GM19324 (cell line): ENCODE measurements around the gene FAM163B.

ENCODE experiments used
- ATAC-seq: cut with Tn5 transposase; IDR thresholded peaks from one replicate; pipeline ENCODE4 v1.9.1; 2021; ENCODE audit warnings: mild to moderate bottlenecking, moderate library complexity; ENCODE audit not compliant: unreplicated experiment, low FRiP score

Gene FAM163B

DNA sequence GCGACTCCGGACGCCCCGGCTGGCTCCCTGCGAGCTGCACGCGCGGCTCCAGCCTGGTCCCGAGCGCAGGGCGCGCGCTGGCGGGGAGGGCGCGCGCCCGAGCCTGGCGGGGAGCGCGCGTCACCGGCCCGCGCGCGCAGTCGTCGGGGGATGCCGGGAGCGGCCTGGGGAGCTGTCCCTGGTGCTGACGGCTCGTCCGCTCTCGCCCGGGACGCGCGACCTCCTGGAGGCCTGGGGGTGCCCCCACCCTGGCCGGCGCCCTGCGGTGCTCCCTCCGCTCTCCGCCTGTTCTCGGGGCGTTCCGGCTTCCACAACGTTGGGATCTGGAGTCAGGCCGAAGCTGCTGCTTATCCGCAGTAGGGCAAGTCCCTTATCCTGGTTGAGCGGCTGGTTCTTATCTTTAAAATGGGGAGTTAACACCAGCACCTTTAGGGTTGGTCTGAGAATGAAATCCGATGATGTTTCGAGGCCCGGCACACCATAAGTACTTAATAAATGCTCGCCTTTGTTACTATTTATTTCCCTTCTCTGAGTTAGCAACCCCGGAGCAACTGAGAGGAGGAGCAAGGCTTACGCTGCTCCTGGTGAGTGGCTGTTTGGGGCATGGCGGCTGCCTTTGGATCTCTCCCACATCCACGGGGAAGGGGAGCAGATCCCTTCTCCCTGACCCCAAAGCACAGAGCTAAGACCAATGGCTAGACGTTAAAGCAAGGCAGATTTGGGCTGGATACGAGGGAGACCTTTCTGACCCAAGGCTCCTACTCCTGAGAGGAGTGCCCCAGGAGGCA lies at the start of gene FAM163B:
Gene FAM163B (minus strand): TSS at position 79 of the 788 bp plus-strand sequence. CDS start 29,166 bp downstream, outside the sequence.
- no peak for ATAC-seq

- no peak for ATAC-seq
Observed at GRCh38 chr9:133657120-133657661, 48.0 kb upstream of the FAM163B start.

DNA sequence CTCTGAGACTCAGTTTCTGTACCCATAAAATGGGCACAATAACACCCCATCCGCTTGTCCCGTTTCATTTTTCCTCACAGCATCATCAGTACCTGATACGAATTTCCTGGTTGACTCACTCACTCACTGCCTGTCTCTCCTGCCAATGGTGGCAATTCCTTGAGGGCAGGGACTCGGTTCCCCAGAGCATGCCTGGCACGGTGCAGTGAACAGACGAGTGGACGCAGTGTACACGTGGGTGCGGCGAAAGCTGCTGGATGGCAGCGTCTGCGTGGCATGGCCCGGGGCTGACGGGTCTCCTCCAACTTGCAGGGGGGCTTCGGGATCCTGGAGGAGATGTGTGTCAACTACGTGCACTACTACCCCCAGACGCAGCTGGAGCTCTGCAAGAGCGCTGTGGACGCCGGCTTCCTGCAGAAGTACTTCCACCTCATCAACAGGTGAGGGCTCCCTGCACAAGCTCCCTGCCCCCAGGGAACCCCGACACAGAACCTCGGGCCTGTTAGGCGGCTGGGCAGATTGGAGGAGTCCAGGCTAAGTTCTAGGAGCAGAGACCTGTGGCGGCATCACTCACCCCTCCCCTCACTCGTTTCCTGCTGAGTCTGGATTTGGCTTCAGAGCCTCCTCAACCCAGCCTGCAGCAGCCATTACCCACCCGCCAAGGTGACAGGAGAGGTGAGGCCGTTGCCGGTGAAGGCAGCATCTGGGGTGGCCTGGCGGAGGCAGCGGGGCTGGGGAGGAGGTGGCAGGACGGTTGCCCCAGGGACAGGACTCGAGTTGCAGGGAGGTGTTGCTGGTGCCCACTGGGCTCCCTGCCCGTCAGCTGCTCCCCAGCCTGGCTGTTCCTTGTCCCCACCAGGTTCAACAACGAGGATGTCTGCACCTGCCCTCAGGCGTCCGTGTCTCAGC lies 47.3 kb upstream of the FAM163B start:
- no peak for ATAC-seq

DNA sequence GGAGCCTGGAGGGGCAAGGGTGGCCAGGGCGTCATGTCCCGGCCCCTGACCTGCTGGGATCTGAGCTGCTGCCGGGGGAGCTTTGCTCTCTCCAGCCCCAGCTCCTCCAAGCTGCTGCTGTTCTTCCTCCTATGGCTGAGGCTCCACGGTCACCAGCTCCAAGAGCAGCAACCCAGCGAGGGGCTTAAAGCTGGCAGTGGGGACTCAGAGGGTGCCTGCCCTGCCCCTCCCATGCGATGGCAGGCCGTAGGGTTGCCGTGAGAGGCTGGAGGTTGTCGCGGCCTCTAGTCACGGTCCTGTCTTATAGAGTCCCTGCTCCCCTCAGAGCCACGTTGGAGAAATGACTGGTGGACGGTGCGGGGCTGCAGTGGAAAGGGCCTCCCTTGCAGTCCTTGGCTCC lies 46.5 kb upstream of the FAM163B start:
- ATAC-seq: no peak

- no peak for ATAC-seq
Observed at GRCh38 chr9:133654736-133655657, 45.8 kb upstream of the FAM163B start.

DNA sequence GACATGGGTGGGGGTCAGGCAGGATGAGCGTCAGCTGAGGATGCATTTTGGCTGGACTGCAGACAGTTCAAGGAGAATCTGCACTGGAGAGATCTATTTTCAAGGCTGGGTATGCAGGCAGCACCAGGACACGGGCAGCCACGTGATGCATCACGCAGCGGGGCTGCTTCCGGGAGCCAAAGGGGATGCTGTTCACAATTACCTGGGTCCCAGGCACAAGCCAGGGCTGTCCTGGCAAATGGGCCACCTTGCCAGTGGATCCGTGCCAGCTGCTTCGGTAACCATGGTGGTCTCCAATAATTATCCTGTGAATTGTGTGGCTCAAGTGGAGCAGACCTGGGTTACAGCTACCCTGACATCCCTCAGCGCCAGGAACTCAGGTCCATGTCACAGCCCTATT lies 44.4 kb upstream of the FAM163B start:
- no peak for ATAC-seq

DNA sequence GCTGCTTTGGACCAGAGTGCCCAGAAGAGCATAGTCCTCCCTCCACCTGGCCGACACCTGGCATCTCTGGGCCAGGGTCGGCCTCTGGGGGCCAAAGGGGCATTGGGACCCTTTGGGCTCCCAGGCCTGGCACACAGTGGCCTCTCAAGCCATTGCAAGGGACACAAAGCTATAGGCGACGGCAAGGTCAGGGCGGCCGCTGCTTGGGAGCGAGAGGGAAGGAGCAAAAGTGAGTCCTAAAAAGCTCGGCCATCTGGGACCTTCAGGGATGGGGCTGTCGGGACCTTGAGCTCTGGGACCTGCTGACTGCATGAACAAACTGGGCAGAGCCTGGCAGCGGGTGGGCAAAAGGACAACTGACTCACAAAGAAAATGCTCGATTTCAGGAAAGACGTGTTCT lies 40.8 kb upstream of the FAM163B start:
- no peak for ATAC-seq

GRCh38 chr9:133649194-133649593 lies 40.0 kb upstream of the FAM163B start:
- ATAC-seq: no peak

- ATAC-seq: no peak
Observed at GRCh38 chr9:133647765-133648469, 38.7 kb upstream of the FAM163B start.

DNA sequence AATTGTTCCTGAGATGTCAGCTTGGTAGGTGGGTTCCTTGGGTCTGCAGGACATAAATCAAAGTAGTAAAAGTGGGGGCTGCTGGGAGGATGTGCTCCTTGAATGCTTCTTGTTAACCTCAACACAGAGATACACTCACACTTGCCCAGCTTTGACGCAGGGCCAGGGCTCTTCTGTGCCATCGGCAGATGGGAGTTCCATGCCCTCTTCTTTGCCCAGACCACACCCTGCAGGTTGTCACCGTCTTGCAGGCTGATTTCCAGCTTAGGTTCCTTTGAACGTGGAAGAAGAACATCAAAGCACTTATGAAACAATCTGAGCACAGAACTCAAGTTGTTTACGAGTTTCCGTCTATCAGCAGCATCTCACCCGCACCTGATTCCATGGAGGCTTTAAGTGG lies 38.0 kb upstream of the FAM163B start:
- ATAC-seq: no peak

- no peak for ATAC-seq
Observed at GRCh38 chr9:133645021-133645765, 36.0 kb upstream of the FAM163B start.

GRCh38 chr9:133643978-133644760 lies 35.0 kb upstream of the FAM163B start:
- ATAC-seq: no peak

- ATAC-seq: no peak
Observed at GRCh38 chr9:133643362-133643755, 34.2 kb upstream of the FAM163B start.

DNA sequence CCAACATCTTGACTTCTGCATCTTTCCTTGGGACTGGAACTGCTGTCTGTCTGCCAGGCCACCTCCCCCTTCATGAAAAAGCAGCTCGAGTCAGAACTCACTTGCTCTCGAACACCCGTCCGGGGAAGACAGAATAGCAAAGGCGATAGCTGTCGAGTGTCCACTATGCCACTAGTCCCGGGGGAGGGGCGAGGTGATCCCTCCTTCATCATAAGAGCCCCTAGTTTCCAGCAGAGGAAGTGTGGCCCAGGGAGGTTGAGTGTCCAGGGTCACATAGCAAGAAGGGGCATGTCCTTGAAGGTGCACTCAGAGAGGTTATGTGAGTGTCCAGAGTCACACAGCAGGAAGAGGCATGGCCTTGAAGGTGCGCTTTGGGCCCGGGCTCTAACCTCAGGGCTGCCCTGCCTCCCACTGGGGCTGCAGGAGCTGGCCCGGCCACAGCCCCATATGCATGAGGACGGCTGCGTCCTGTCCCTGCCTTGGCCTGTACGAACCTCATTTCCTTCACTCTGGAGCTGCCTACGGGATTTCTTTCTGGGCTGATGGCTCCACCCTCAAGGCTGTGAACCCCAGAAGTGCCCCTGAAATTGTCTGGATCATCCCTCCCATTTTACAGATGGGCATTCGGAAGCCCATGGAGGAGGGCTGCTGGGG lies 33.6 kb upstream of the FAM163B start:
- ATAC-seq: no peak

- no peak for ATAC-seq
Observed at GRCh38 chr9:133641861-133642595, 32.8 kb upstream of the FAM163B start.

- ATAC-seq: no peak
Observed at GRCh38 chr9:133641396-133641655, 32.1 kb upstream of the FAM163B start.
